ENCODE data around the gene FAM117B.

DNA sequence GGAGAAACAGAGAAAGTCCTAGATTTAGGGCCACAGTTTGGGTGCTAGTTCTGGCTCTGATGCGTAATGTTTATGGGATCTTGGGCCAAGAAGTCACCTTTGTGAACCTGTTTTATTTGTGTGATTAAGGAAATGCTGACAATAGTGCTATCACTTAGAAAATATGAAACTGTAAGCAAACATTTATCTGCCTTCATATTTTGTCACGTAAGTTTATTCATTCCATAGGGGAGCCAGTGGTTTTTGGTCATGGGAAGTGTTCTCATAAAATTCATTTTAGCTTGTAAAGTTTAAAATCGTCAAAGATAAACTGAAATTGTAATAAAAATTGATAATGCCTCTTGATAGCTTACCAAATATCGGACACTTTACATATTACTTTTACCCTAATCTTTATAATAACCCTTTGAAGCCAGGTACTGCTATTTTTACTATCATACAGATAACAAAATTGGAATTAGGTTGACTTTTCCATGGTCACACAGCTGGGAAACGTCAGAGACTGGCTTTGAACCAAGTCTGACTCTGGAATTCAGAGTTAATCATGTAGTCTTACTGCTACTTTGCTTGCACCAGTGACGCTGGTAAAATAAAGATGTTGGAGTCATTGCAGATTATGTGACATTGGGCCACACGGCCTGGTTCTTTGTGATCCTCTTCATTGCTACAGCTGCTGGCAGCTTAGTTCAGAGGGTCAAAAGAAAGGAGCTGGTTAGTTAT lies 137.1 kb downstream of the FAM117B start:
- TF ChIP-seq, protein P1, sequence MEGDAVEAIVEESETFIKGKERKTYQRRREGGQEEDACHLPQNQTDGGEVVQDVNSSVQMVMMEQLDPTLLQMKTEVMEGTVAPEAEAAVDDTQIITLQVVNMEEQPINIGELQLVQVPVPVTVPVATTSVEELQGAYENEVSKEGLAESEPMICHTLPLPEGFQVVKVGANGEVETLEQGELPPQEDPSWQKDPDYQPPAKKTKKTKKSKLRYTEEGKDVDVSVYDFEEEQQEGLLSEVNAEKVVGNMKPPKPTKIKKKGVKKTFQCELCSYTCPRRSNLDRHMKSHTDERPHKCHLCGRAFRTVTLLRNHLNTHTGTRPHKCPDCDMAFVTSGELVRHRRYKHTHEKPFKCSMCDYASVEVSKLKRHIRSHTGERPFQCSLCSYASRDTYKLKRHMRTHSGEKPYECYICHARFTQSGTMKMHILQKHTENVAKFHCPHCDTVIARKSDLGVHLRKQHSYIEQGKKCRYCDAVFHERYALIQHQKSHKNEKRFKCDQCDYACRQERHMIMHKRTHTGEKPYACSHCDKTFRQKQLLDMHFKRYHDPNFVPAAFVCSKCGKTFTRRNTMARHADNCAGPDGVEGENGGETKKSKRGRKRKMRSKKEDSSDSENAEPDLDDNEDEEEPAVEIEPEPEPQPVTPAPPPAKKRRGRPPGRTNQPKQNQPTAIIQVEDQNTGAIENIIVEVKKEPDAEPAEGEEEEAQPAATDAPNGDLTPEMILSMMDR (IDR thresholded peaks at IDR 0.05; ENCODE audit: insufficient read depth, low read length) = no peak
- TF ChIP-seq, protein P2, sequence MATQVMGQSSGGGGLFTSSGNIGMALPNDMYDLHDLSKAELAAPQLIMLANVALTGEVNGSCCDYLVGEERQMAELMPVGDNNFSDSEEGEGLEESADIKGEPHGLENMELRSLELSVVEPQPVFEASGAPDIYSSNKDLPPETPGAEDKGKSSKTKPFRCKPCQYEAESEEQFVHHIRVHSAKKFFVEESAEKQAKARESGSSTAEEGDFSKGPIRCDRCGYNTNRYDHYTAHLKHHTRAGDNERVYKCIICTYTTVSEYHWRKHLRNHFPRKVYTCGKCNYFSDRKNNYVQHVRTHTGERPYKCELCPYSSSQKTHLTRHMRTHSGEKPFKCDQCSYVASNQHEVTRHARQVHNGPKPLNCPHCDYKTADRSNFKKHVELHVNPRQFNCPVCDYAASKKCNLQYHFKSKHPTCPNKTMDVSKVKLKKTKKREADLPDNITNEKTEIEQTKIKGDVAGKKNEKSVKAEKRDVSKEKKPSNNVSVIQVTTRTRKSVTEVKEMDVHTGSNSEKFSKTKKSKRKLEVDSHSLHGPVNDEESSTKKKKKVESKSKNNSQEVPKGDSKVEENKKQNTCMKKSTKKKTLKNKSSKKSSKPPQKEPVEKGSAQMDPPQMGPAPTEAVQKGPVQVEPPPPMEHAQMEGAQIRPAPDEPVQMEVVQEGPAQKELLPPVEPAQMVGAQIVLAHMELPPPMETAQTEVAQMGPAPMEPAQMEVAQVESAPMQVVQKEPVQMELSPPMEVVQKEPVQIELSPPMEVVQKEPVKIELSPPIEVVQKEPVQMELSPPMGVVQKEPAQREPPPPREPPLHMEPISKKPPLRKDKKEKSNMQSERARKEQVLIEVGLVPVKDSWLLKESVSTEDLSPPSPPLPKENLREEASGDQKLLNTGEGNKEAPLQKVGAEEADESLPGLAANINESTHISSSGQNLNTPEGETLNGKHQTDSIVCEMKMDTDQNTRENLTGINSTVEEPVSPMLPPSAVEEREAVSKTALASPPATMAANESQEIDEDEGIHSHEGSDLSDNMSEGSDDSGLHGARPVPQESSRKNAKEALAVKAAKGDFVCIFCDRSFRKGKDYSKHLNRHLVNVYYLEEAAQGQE (IDR thresholded peaks at IDR 0.05; ENCODE audit: insufficient replicate concordance, low read depth) = no peak
